Fibroblast of skin of left biceps (primary cell): Measurements from ENCODE around the gene FMN1.

Source experiments
- DNase-seq, 2 experiments: peaks; one replicate each; pipeline ENCODE4 v3.0.0-alpha.2; 2013; ENCODE audit warnings: low read depth in 2 of 2

The FMN1 gene

GRCh38 chr15:32829436-32829835 is 365.1 kb downstream of the FMN1 start:
- DNase-seq = no peak

- DNase-seq = peak; percentile 95 to 96
Measured at GRCh38 chr15:32828507-32829186, 365.9 kb downstream of the FMN1 start.

GRCh38 chr15:32826685-32827084 is 367.8 kb downstream of the FMN1 start:
- DNase-seq = no peak

- DNase-seq = no peak
Measured at GRCh38 chr15:32825219-32825618, 369.3 kb downstream of the FMN1 start.

GRCh38 chr15:32824777-32825176 is 369.7 kb downstream of the FMN1 start:
- peak; percentile 92 to 93 for DNase-seq

GRCh38 chr15:32823750-32824149 is 370.8 kb downstream of the FMN1 start:
- no peak for DNase-seq

- DNase-seq = no peak
Measured at GRCh38 chr15:32822739-32823138, 371.8 kb downstream of the FMN1 start.

GRCh38 chr15:32819448-32819847 is 375.1 kb downstream of the FMN1 start:
- peak; percentile 76 to 80 for DNase-seq

- DNase-seq = peak; percentile 97 to 98
Measured at GRCh38 chr15:32818758-32819447, 375.6 kb downstream of the FMN1 start.

GRCh38 chr15:32817577-32817976 is 376.9 kb downstream of the FMN1 start:
- no peak for DNase-seq

- DNase-seq = no peak
Measured at GRCh38 chr15:32807331-32807730, 387.2 kb downstream of the FMN1 start.

- DNase-seq = no peak
Measured at GRCh38 chr15:32803631-32804030, 390.9 kb downstream of the FMN1 start.

- peak; percentile 95 to 96 for DNase-seq
Measured at GRCh38 chr15:32802286-32802936, 392.1 kb downstream of the FMN1 start.

- DNase-seq = no peak
Measured at GRCh38 chr15:32799936-32800535, 394.5 kb downstream of the FMN1 start.

GRCh38 chr15:32796856-32797255 is 397.7 kb downstream of the FMN1 start:
- no peak for DNase-seq

GRCh38 chr15:32794973-32795372 is 399.5 kb downstream of the FMN1 start:
- DNase-seq = no peak

- no peak for DNase-seq
Measured at GRCh38 chr15:32792436-32792835, 402.1 kb downstream of the FMN1 start.

- no peak for DNase-seq
Measured at GRCh38 chr15:32790352-32790999, 404.0 kb downstream of the FMN1 start.

GRCh38 chr15:32787949-32788348 is 406.6 kb downstream of the FMN1 start:
- DNase-seq = no peak

- DNase-seq = no peak
Measured at GRCh38 chr15:32786906-32787305, 407.6 kb downstream of the FMN1 start.

- DNase-seq = no peak
Measured at GRCh38 chr15:32784581-32784980, 409.9 kb downstream of the FMN1 start.

GRCh38 chr15:32781781-32782180 is 412.7 kb downstream of the FMN1 start:
- DNase-seq = no peak
